Left cardiac atrium (tissue), 4 donors: ENCODE measurements around the gene SHROOM1. TPM values are rescaled to one million over a fixed set of nuclear protein-coding genes. Genes with fewer than 3 reads are reported as not detected.

ENCODE experiments used
- ATAC-seq, 2 donors: fragments of 200-7000 bp; cut with Tn5 transposase; one replicate each; pipeline ENCODE4 v1.9.1; 2020; ENCODE audit warnings: mild to moderate bottlenecking in 2 of 2, moderate library complexity in 2 of 2
- DNase-seq: peaks from one replicate; pipeline ENCODE4 v3.0.0-alpha.2; 2020
- intact Hi-C, 2 donors: fragments of 100-400 bp; cut with DNase I; formaldehyde crosslinking; loops; one replicate each; pipeline versions ENCODE4 v1.14.1 to v1.15.1; 2022 to 2023
- total RNA-seq, 2 donors: library from RNA; stranded (reverse); fragmentation: NEBNext Ultra II Directional; extraction: Animal tissue kit (Norgen Biotek cat#: 25700); gene quantifications; one replicate each; pipeline ENCODE4 v1.2.1, GENCODE V29; 2021
- donor health status: DM: no; HTN: yes; CAD: no.
- donor health status: DM: no; HTN: yes; CAD: no; lungs with severe emphysema.
- donor health status: DM: yes; HTN: yes; CAD: no.
- donor health status: Dilated cardiomyopathy.

SHROOM1 gene
- total RNA-seq, 2 donors from 2014 or later = 6.1 to 7.2 TPM

DNA sequence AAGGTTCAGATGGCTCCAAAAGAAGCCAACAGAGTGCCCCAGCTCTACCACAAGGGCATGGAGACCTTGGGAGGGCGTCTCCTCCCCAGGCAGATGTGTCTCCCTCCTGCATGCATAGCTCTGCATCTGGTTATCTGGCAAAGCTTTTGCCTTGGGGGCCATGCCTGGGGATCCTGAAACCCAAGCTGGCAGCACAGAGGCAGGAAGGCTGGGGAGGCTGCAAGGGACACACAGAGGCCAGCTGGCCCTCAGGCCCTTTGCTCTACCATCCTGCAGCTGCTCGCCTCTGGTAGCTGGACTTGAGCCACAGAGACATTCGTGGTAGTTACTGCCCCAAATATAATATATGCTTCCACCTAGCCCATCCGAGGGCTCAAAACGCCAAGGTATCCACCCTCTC lies 57.3 kb downstream of the SHROOM1 start:
- intact Hi-C loops = no loop called here
- DNase-seq (no peak), ATAC-seq (no peak)

DNA sequence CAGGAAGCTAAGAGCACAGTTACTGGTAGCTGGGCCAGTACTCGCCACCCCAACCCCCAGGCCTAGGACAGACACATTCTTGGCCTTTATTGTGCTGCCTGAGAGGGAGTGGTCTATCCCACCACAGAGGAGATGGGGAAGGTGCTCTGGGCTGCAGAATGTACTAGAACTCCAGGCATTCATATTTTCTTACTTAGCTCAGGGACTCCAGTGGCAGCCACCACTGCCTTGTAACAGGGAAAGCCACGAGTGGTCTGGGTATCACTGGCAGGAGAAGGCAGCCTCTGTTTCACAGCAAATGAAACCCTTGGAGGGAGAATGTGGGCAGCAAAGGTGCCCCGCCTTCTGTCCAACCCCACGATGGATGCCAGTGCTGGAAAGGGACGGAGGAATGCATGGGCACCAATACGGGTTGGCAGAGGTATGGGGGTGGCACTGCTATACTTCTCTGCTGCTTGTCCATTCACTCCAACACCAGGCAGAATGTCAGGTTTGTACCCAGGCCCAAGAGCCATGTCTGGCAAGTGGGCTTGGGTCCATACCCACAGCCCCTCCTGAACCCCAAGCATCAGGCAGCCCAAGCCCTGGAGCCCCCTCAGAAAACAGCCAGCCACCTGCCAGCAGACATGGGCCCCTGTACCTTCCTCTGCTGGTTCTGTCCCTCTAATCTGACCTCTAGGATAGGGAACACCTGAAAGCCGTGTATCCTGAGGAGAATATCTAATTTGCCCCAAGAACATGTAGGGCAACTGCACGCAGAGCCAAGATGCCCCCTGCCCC lies 58.0 kb downstream of the SHROOM1 start:
- intact Hi-C loops = no loop called here
- ATAC-seq = no peak

More for the DNA sequence above, 58.0 kb downstream of the SHROOM1 start:
- DNase-seq = no peak

Other genes starting within 250 kb of the SHROOM1 start
- not detected for gene IL13, start 172.5 kb downstream of the SHROOM1 start, total RNA-seq
- not detected for gene IL4, start 156.7 kb downstream of the SHROOM1 start, total RNA-seq
- gene KIF3A, start 93.1 kb downstream of the SHROOM1 start, total RNA-seq = 1 to 10 TPM; 6.4 to 8.0 TPM
- not detected for gene CCNI2, start 83.2 kb downstream of the SHROOM1 start, total RNA-seq
- 10 to 100 TPM; 29.4 to 31.3 TPM for gene SEPTIN8, start 53.4 kb downstream of the SHROOM1 start, total RNA-seq
- under 1 TPM in 1 of 2 donors, not detected in 1; 0.06 TPM for gene SOWAHA, start 17.3 kb downstream of the SHROOM1 start, total RNA-seq
- under 1 TPM in 1 of 2 donors, not detected in 1; 0.65 TPM for gene GDF9, start 35.8 kb upstream of the SHROOM1 start, total RNA-seq
- 1,000 to 10,000 TPM; 1,029 to 1,106 TPM for gene UQCRQ, start 36.0 kb upstream of the SHROOM1 start, total RNA-seq
- gene LEAP2, start 43.0 kb upstream of the SHROOM1 start, total RNA-seq = 1 to 10 TPM; 1.1 to 1.3 TPM
- gene AFF4, start 133.0 kb upstream of the SHROOM1 start, total RNA-seq = 10 to 100 TPM; 33.3 to 58.1 TPM
- gene ZCCHC10, start 195.9 kb upstream of the SHROOM1 start, total RNA-seq = 10 to 100 TPM; 14.9 to 19.2 TPM
- 10 to 100 TPM; 68.0 to 79.9 TPM for gene HSPA4, start 221.4 kb upstream of the SHROOM1 start, total RNA-seq